Activated CD8-positive, alpha-beta memory T cell treated with anti-CD3 and anti-CD28 coated beads for 48 hours (primary cell): ENCODE data around the gene SORBS1.
"Not testable (repeated sequence)": the region's sequence is repeated elsewhere in the genome, so short reads cannot be mapped to it uniquely, and the experiment has no call there.

Experiments used
- DNase-seq, 3 experiments: peaks; one replicate each; pipeline ENCODE4 v3.0.0-alpha.2; 2020; ENCODE audit warnings: low read depth in 2 of 3, low spot score in 2 of 3

The SORBS1 gene

DNA sequence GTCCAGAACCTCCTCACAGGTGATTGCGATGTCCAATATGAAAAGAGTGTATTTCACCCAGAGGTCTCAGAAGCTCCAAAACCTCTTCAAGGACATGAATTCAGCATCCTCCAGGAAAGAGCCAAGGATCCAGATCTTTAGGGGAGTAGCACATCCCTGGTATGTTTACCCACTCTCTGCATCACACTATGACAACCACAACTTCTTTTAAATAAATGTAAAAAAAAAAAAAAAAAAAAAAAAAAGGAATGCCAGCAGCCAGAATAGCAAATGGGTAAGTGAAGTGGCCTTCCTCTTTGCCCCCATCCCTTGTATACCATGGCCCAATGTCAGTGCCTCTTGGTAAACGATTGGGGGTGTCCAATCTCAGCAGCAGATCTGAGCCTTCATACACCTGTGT lies 67.3 kb downstream of the SORBS1 start:
- no peak for DNase-seq

DNA sequence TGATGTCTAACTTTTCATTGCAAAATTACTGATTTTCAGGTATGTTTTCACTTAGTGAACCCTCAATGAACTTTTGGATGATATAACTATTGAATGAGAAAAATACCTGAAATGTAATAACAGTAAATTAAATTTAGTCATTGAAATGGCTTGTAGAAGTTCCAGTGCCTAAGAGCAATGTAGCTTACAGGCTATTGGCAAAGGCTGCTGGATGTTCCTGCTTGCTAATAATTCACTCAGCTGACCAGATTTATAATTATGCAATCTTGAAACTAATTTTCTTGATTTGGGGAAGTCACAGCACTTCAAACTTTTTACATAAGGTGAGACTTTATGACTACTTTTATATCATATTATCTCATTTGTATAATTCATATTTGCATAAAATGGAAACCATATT lies 73.2 kb downstream of the SORBS1 start:
- no peak for DNase-seq

DNA sequence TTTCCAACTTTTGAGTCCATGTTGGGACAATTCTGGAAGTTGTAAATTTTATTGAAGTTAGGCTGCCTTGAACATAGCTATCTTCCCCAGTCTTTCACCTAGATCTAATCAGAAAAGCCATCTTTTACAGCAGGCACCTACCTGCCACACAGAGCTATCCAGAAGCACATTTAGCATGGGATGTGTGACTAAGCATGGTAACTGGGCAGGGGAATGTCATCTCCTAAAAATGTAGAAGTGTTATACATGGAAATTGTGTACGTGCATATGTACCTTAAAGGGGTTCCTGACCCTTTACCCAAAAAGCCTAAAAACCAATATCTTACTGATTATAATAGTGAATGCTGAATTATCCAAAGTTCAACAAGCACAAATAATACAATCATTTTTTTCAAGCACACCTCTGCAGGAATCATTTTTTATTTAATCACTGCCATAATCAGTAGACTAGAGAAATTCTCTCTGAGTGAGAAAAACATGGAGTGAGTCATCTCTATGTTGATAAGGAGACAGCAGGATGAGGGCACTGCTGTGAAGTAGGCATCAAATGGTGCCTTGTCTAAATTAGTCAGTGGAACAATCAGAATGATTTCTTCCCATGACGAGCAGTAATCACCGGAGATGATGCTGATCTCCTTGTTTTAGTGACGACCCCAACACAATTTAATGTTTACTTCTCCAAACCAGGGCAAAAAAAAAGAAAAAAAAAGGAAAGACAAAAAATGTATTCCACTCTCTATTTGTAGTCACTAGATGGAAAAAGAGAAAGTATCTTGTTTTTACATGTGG lies 75.9 kb downstream of the SORBS1 start:
- no peak for DNase-seq

DNA sequence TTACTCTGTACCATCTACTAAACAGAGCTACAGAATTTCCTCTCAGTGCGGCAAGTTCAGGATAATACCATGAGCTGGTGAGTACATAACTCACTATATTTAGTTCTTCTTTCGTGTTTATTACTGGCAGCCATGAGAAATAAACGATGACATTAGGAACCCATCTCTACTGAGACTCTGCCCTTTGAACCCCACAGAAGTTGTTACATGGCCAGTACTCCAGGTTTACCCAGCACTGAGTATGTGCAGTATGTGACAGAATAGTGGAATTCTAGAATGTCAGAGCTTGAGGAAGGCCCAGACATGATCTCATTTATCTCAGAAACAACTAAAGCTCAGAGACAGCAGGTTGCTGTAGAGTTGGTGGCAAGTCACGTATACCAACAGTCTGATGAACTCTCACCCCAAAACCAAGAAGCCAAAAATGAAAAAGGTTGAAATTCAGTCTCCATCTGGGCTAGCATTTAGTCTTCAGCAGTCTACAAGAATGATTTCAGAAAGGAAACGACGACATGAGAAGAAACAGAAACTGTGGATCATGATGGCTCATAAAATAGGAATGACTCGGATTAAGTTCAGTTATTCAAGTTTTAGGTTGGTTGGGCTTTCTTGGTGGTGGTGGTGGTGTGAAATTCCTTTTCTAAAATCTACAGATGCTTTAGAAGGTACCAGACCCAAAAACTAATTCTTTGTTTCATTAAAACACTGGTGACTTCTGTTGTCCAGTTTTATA lies 78.5 kb downstream of the SORBS1 start:
- no peak for DNase-seq

DNA sequence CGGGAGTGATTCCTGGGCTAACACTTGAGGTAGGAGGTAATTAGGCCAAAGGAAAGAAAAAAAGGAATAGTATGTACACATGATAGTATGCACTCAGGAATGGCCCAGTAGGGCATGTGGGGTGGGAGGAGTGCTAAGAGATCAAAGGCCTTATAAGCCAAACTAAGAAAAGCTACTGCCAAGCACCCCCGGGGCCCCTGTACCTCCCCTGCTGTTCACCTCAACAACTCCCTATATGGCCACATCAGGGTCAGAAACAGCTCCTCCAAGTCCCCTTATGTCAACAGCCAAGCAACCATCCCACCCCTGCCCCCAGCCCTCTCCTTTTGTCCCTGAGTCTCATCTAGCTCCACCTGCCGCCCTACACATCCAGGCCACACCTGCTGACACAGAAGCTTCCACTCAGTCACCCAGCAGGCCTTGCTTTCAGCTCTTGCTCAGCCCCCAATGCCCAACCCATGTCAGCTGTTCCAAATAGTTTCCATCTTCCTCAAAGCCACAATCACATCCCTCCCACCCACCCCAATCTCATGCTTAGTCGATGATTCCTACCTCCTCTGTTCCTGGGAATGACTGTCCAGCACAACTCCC lies 80.2 kb downstream of the SORBS1 start:
- DNase-seq, result no peak

DNA sequence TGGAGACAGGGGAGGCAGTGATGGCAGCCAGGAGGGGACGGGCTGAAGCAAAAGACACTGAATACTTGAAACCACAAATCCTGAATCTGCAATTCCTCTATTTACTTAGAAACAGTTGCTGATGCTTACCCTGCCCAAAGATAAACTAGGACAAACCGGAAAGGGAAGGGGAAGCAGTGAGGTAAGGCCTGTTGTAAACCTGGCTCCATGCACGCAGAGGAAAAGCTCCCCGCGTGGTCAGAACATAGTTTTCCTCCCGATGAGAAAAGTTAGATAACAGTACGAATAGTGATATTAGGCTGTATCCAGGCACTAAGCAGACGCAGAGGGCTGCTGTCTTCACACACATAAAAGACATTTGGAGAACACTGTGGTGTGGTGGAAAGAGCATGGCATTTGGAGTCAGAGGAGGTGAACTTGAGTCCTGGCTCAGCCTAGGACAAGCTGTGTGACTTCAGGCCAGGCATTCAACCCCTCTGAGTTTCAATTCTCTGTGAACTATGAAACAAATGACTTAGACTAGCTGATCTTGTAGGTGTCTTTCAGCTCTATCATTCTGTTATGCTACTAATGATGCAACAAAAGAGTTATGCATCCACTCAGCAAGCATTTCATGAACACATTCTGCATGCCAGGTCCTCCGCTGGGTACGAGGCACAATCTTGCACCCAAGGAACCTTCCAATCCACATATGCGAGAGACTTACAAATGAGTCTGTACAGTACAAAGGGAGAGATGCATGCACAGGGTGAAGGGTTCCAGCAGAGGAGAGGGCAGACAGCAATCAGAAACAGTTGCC lies 80.9 kb downstream of the SORBS1 start:
- no peak for DNase-seq

DNA sequence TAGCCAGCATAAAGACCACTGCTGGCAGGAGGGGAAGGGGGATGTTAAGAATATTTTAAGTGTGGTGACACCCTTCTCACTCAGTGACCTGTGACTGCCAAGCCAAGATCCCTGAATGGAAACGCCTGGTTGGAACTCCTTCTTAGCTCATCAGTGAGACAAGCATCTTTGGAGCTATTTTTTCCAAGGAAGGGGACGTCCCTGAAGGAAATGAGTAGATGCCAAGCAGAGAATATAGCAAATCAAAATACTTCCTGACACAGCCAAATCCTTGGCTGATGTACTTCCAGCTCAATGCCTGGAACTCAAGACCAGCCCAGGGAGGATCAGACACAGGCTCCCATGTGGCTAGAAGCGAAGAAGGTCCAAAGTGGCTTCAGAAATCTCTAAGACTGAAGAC lies 82.2 kb downstream of the SORBS1 start:
- no peak for DNase-seq

DNA sequence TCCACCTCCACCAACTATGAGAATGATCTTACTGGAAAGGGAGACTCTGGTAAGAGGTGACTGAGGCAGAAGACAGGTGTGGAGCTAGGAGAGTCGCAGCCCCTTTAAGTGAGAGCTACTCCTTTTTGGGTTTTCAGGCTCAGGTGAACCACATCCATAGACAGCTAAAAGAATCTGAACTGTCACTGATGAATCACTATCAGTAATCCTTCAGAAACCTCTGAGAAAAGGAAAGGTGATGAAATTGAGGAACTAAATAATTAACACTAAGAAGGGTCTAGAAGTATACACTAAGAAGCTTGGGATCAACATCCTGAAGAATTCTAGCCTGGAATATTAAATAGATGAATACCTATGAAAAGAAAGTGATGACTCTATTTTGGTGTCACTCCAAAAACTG lies 83.0 kb downstream of the SORBS1 start:
- no peak for DNase-seq

DNA sequence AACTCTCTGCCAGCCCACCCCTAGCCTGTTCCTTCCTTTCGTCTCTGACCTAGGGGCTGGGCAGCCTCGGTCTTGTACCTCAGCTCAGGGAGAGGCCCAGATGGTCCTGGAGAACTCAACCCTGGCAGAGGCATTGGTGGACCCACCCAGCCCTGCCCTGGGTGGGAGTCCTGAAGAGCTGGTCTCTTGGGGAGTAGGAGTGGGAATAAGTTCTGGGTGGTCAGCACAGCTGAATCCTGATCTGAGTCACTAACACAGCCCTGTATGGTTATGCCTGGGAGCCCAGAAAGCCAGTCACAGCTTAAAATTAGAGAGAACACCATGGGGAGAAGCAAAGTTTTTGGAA lies 84.0 kb downstream of the SORBS1 start:
- DNase-seq, result no peak

DNA sequence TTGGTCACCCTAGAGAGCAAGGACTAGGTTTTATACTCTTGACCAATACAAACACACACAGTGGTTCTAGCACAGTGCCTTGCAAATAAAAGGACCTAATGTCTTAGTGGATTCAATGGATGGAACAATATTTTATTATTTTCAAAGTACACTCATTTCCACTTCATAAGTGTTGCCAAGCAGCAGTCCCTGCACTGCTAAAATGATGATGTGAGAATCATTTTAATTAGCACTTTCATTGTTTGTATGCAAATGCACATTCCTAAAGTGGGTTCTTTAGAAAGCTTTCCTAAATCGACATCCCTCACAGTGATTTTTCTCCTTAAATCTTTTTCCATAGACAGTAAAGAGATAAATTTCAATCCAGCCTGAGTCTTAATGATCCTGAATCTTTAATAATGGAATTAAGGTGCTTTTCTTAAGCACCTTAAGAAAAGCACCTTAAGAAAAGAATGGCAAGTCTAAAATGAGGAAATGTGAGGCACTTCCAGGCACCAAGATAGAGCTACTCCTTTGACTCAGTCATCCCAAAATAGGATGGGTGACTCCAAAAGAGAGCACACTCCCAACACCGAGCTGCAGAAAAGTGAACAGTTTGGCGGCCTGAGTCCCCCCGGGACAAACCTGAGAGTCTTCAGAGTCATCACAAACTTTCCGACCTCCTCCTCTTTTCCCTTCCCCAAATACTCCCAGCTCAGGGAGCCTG lies 84.5 kb downstream of the SORBS1 start:
- DNase-seq, result no peak

DNA sequence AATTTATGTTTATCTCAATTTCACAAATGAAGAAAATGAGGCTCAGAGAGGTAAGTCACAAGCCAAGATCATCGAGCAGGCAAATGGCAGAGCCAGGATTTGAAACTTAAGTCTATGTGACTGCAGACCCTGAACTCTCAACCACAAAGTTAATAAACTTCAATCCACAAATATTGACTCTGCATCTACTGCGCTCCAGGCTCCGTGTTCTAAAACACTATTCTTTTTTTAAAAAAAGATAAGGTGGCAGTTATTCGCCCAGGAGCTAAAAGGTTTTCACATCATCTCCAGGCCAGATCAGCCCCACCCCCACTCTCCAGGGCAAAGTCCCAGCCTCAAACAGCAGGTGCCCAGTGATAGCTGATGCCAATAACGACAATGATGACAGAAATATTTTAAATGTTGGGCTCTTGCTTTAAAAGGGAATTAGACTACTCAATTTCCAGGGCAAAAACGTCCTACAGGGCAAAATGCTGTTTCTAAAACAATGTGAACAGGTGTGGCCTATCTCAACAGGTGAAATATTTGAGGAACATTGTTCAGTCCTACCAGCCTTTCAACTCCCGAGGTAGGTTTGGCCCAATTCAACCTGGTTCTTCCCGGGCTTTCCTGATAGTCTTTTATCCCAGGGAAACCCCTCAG lies 85.2 kb downstream of the SORBS1 start:
- no peak for DNase-seq

DNA sequence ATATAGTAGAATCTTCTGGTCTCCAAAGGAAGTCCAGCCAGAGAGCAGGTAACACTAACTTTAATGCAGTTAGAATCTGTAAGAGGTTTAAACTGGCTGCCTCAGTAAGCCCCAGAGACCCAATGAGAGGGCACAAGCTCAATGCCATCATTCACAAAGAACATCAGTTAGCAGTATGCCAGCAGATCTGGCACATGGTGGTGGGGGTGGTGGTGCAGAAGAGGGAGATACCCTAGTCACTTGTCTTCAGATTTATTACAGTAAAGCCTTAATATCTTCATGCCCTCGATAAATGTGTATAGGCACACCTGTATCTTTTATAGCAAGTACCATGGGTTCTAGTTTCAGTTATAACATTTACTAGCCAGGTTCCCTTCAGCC lies 86.2 kb downstream of the SORBS1 start:
- no peak for DNase-seq

DNA sequence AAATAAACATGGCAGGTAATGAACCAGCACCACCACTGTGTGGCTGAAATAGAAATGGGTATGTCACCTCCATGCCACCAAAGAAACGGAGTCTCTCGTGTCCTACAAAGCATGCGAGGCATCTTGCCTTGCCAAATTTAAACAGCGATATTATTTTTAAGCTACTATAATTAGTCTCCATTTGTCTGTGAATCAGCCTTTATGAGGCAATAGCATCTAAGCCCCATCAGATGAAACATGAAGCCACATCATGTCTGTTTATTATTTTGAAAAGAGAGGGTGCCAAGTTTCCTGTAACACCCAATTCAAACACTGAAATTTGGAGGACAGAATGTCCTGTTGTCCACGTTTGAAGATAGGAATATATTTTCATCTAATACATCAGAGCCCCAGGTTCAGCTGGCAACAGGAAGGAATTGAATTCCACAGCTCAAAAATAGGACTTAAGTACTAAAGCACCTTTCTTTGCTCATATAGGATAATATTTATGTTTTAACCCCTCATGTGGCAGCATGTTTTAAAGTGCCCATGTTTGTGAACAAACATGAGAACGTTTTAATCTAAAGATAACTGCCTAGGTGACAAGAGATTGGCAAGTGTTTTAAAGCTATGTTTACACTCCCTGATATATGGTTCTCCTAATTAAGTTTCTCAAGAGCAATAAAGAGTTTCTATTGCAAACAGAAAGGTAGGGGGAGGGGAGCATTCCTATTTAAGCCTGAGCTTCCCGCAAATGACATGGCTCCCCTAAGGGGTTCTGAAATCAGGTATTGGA lies 86.8 kb downstream of the SORBS1 start:
- DNase-seq, result no peak

DNA sequence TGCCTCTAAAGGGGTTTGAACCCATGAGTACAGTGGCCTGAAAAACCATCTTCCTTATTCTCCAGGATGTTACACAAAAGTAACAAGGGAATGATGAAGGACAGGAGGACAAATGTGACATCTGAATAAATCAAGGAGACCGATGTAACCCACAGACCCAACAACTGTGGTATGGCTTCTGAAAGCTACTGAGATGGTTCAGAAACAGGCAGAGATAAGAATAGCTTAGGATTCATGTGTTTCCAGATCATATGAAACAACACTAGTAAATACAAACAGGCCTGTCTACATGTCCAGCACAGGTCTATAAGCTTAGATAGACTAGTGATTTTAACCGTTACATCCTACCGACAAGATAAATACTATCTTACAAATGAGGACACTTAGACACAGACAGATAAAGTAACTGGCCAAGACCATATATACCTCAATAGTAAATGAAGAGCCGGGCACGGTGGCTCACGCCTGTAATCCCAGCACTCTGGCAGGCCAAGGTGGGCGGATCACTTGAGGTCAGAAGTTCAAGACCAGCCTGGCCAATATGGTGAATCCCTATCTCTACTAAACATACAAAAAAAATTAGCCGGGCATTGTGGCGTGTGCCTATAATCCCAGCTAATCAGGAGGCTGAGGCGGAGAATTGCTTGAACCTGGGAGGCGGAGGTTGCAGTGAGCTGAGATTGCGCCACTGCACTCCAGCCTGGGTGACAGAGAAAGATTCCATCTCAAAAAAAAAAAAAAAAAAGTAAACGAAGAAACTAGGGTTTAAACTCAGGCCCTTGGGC lies 88.7 kb downstream of the SORBS1 start:
- no peak for DNase-seq

DNA sequence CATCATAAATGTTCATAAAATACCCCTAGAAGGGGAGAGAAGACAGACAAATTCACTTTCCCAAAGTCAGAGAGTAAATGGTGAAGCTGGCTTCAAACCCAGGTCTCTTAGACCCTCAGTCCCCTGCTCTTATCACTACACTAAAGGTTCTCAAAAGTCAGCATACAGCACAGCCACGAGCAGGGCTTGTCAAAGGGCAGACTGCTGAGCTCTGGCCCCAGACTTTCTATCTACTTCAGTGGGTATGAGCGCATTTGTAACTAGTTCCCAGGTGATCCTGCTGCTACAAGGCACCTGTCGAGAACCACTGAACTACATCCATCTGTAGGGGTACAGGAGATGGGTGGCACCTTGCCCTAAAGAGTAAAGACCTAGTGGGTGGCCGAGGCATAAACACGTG lies 91.5 kb downstream of the SORBS1 start:
- DNase-seq, result no peak

DNA sequence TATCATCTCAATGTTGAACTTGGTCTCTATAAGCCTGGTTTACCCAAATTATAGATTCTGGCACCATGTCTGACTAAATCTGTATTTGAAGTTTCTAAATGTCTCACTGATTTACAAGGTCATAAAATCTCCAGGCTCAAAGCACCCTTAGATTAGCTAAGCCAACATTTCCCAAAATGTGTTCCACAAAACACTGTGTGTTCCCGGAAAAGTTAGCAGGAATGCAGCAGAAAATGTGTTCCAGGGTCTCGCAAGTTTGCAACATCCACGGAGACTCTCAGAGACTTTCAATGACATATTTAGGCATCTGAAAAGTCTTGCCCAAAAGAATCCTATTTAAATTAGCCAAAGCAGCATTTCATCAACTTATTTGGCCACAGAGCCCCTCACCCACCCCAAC lies 91.9 kb downstream of the SORBS1 start:
- no peak for DNase-seq

DNA sequence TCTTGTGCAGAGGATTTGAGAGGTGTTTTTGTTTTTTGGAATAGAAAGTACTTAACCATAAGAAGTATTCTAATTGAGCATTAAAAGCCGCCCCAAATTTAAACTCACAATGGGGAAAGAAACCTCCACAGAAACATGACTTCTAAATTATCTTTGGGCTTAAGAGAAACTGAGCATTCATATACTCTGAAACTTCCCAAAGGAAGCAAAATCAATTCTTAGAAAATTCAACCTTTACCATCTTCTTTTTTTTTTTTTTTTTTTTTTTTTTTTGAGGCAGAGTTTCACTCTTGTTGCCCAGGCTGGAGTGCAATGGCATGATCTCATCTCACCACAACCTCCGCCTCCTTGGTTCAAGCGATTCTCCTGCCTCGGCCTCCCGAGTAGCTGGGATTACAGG lies 93.5 kb downstream of the SORBS1 start:
- DNase-seq, result not testable (repeated sequence)

DNA sequence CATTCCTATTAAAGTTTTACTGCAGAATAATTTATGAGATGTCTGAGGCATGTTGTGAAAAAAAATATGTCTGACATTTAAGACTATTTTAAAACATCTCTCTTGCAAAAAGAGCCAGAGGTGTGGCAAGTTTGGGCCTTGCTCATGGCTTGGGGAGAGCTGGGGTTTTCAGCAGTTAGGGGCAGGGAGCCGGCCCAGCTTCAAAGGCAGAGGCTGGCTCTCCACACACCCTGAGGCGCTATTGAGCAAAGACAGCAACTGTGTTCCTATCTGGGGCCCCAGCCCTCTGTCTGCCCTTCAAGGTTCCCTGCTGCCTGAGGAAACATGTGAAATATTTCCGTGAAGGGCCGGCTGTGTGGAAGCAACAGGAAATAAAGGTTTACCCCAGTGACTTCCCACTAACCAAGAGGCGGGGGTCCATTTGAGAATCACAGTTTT lies 94.0 kb downstream of the SORBS1 start:
- no peak for DNase-seq

DNA sequence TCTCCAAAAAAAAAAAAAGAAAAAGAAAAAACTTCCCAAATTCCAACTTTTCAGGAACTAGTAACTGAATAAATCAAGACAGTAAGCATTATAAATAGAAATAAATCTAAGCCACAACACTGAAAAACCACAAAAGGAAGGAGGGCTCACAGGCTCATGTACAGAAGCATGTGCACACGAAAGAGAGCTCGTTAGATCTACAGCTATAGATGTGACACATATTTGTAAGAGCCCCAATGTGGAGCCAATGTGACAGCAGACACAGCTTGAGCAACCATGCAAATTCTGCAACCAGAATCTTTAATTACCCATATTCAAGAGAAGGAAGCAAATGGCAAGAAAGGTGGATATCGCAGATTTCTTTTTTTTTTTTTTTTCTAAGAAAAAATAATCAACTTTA lies 94.7 kb downstream of the SORBS1 start:
- no peak for DNase-seq
